Stimulated activated naive CD8-positive, alpha-beta T cell treated with anti-CD3 and anti-CD28 coated beads, Interleukin-15, Interleukin-2, amounts not matched to agents 100 U/mL and 50 U/mL, for 24 hours (primary cell): ENCODE data around the gene DDX51.
"Not testable (repeated sequence)": the region's sequence is repeated elsewhere in the genome, so short reads cannot be mapped to it uniquely, and the experiment has no call there.

ENCODE experiments used
- ATAC-seq: fragments of 150-1000 bp; cut with Tn5 transposase; one replicate; pipeline ENCODE4 v1.10.0; 2021
- DNase-seq: peaks from one replicate; pipeline ENCODE4 v3.0.0; 2021

Gene DDX51

DNA sequence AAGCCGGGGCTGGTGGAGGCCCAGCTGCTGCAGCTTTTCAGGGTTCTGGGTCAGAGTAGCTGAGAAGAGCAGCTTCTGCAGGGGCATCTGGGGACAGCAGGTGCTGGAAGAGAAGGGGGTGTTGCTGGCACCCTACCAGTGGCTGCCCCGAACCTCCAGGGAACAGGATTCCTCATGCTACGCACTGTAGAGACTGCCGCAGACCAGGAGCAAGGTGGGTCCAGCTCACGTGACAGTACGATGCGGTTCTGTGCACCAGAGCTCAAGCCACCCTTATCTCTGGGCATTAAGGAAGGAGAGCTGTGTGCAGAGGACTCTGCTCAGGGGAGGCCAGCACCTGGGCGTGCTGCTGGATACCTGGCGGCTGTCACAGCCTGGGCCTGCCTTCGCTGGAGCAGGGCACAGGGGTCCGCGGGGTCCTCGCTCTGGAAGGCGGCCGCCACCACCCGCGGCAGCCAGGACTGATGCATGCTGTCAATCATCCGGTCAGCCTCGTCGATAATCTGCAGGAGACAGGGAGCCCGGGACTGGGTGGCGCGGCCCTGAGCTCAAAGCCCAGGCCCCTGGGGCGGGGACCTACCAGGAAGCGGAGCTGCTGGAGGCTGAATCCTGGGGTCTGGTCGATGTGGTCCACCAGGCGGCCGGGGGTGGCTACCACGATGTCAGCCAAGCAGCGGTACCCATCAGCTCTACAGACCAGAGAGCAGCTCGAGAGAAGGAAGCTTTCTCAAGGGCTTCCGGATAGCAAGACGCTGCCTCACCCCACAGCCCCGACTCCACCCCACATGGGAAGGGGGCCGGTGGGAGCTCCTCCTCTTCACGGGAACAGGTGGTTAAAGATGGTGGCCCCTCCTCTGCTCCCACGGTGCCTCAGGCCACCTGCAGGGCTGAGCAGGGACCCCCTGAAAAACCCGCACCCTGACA is 2.9 kb downstream of the DDX51 start:
- DNase-seq (no peak), ATAC-seq (no peak)

DNA sequence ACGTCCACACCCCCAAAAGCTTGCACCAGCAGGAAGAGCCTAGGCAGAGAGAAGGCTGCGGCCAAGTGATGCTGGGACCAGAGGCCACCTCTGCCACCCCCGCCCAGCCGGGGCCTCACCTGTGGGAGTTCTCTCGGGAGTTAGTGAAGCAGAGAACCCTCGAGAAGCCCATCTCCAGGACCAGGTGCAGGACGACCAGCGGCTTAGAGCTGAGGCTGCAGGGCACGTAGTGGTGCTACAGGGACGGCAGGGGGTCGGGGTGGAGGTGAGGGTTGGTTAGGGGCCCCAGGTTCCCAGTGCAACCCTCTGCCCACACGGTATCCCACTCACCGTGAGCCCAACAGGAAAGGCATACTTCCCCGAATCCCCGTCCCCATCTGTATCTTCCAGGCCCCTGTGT is 3.6 kb downstream of the DDX51 start:
- ATAC-seq (no peak), DNase-seq (no peak)

- ATAC-seq (no peak), DNase-seq (no peak)
These were observed 4.2 kb downstream of the DDX51 start for GRCh38 chr12:132139912-132140311.

GRCh38 chr12:132138941-132139871 is 4.9 kb downstream of the DDX51 start:
- no peak for ATAC-seq
- no peak for DNase-seq

DNA sequence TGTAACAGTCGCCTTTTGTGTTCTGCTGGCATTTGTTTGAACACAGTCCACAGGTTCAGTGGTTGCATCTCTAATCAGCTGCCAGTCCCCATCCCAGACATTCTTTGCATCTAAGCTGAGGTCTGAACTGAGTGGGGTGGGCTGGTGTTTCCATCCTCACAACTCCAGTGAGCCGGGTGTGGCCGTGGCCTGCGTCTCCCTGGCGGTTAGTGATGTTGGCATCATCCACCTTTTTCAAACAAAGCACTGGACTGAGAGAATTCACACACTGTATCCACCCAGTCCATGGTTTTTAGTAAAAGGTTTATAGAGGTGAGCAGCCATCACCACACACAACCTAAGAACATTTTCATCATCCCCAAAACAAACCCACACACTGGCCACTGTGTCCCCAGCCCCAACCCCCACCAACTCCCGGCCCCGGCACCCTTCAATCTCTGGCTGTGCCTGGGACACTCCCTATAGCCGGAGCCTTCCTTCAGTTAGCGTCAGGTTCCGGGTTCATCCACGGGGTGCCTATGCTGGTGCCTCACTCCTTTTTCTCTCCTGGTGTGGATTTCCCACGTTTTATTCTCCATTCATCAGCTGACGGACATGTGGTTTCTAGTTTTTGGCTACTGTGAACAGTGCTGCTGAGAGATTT is 6.5 kb downstream of the DDX51 start:
- no peak for DNase-seq

DNA sequence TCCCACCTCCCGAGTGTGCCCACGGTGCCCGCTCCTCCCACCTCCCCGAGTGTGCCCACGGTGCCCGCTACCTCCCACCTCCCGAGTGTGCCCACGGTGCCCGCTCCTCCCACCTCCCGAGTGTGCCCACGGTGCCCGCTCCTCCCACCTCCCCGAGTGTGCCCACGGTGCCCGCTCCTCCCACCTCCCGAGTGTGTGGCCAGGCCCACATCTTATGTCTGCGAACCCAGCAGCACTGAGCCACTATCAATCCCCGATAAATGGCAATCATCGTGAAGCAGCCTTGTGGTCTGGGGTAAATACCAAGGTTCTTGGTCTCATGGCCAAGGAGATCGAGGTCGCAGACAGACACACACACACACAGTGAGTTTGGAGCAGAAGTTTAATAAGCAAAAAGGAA is 7.9 kb downstream of the DDX51 start:
- not testable (repeated sequence) for ATAC-seq, DNase-seq

More for the DNA sequence above, 6.5 kb downstream of the DDX51 start:
- no peak for ATAC-seq

- not testable (repeated sequence) for ATAC-seq, DNase-seq
These were observed 9.4 kb downstream of the DDX51 start for GRCh38 chr12:132134653-132135183.

- ATAC-seq (no peak), DNase-seq (no peak)
These were observed 10.0 kb downstream of the DDX51 start for GRCh38 chr12:132133952-132134652.

GRCh38 chr12:132132609-132133430 is 11.3 kb downstream of the DDX51 start:
- DNase-seq: no peak
- ATAC-seq: no peak

DNA sequence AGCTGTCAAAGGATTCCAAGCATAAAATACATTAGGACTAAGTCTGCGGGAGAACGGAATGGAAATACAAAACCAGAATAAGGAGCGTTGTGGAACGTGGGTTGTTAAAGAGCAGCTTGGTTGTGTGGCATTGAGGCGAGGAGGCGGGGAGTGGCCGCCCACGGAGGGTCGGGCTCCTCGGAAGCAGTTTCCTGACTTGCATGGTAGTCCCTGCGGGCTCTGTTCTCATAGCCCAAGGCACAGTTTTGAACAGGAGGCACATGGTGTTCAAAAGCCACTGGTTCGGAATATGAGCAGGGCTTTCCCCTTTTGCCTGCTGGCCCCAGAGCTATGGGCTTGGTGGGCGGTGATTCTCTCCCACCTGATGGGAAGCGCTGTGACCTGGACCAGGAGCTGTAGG is 12.2 kb downstream of the DDX51 start:
- ATAC-seq (no peak), DNase-seq (no peak)

DNA sequence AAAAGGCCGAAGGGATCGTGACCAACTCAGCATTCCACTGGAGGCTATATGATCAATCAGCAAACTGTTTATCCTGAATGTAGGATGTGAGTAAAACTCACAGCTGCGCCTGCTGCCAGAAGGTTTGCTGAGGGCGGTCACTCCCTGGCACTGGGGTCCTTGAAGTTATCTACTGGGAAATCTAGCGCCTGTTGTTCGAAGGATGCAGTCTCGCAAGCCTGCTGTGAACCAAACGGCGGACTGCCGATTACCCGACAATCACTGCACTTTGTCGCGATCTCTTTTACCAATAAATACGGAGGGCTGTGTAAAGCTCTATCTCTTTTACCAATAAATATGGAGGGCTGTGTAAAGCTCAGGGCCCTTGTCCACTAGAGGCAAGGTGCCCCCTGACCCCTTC is 12.9 kb downstream of the DDX51 start:
- ATAC-seq: no peak
- no peak for DNase-seq

DNA sequence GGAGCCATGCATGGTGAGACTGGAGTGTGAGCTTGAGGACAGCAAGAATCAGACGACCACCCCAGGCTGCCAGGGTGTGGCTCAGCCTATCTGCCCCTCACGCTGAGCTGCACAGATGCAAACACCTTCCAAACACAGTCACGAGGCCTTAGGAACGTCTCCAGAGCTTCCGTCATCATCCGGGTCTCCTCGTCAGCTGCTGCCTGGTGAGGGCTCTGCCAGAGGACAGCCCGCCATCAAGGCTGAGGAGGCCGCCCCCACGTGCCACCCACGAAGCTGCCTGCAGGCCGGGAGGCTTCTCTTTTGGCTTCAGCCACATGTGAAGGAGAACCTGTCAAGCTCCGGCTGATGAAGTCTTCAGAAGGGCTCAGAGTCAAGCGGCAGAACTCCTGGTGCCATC is 13.4 kb downstream of the DDX51 start:
- no peak for DNase-seq
- no peak for ATAC-seq

GRCh38 chr12:132129007-132129406 is 15.1 kb downstream of the DDX51 start:
- ATAC-seq (no peak), DNase-seq (no peak)

DNA sequence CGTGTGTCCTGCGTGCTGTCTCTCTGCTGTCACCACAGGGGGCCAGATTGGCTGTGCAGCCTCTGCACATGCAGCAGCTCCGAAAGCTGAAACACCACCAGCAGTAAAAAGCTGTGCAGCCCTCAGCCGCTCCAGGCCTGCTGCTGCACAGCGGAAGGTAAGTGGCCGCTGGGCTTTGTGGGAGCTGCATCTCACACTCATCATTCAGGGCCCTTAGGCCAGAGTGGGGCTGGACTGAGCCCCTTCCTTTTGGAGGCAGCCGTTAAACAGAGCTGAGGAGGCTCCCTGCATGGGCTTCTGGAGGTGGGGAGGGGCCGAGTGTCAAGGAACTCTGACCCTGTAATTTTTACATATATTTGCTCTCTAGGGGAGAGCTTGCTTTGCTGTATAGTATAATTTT is 17.1 kb downstream of the DDX51 start:
- DNase-seq (no peak), ATAC-seq (no peak)

- DNase-seq (no peak), ATAC-seq (no peak)
These were observed 18.4 kb downstream of the DDX51 start for GRCh38 chr12:132125736-132126135.

GRCh38 chr12:132124766-132125425 is 19.2 kb downstream of the DDX51 start:
- ATAC-seq (peak; percentile 14), DNase-seq (no peak)

- DNase-seq (no peak), ATAC-seq (no peak)
These were observed 20.0 kb downstream of the DDX51 start for GRCh38 chr12:132123970-132124765.

GRCh38 chr12:132121283-132121682 is 22.8 kb downstream of the DDX51 start:
- DNase-seq: no peak

GRCh38 chr12:132118876-132119275 is 25.2 kb downstream of the DDX51 start:
- ATAC-seq (no peak), DNase-seq (no peak)

More at GRCh38 chr12:132121283-132121682, 22.8 kb downstream of the DDX51 start:
- no peak for ATAC-seq
